ENCODE results near the gene ARSA. TPM values are rescaled to one million over a fixed set of nuclear protein-coding genes. Genes with fewer than 3 reads are reported as not detected.

Gene ARSA
- total and polyA plus RNA-seq, 2 donors (not counting 3 experiments of a cell fraction or from before 2014, with no cell fraction given) = 22.3 to 33.6 TPM

GRCh38 chr22:50621948-50622722 lies 5.8 kb downstream of the ARSA start:
- CTCF ChIA-PET = interaction anchor here (1.4 to 2.3 kb wide), 12 partner anchors 11 to 381 kb away, joined by 4 to 91 read pairs (median 14); partner anchors contain the start of genes CHKB, CPT1B and SCO2
- peaks cover 14% of the 10 kb centered on the region for H3K4me1 ChIP-seq (ENCODE audit: control insufficient read depth, extremely low read depth, insufficient read depth, low read length)
- TF ChIP-seq GATA2 (IDR thresholded peaks at IDR 0.05; ENCODE audit: insufficient read depth, insufficient read length, low read depth, low read length) (no peak), MAX (IDR thresholded peaks at IDR 0.05; ENCODE audit: insufficient read depth, insufficient read length) (no peak), POLR2A (IDR thresholded peaks at IDR 0.05; ENCODE audit: low read depth, low read length) (no peak), FOS (IDR thresholded peaks at IDR 0.05; ENCODE audit: borderline replicate concordance, insufficient read depth, low read length) (no peak), POLR2AphosphoS5 (IDR thresholded peaks at IDR 0.05; ENCODE audit: insufficient read depth, low read depth, low read length) (no peak), MYC (IDR thresholded peaks at IDR 0.05; ENCODE audit: low read depth, low read length) (no peak), CTCF (IDR thresholded peaks at IDR 0.05; ENCODE audit: extremely low read depth in 1 of 2, insufficient read depth in 1 of 2, low read depth in 1 of 2, low read length in 2 of 2) (no peak), EZH2 (IDR thresholded peaks at IDR 0.05; ENCODE audit: borderline replicate concordance, low read depth, low read length, severe bottlenecking) (no peak)
- H4K20me1 ChIP-seq (replicated peaks; ENCODE audit: control insufficient read depth, extremely low read depth, insufficient read depth, low read length) = no peaks in the 10 kb centered on the region
- H3K27me3 ChIP-seq (ENCODE audit: control insufficient read depth in 2 of 2, insufficient read depth in 2 of 2, low read length in 2 of 2) = no peaks in the 10 kb centered on the region
- H2AFZ ChIP-seq (ENCODE audit: low read depth, low read length) = no peak overlapping the region
- BruUV-seq (replicated peaks) = no TSS peak
- H3K4me2 ChIP-seq (ENCODE audit: insufficient read depth, low read length) = peak overlapping the region; percentile 32
- H3K27ac ChIP-seq (ENCODE audit: insufficient read depth, low read depth, low read length) = no peak overlapping the region
- H3K79me2 ChIP-seq (ENCODE audit: control insufficient read depth, insufficient read depth, low read length) = no peaks in the 10 kb centered on the region
- no peak overlapping the region for H3K4me3 ChIP-seq (replicated peaks in 1 of 3; ENCODE audit: insufficient read depth in 1 of 3, low read depth in 1 of 3, low read length in 3 of 3)
- DNase-seq (ENCODE audit: low read depth, low spot score) (no peak), FAIRE-seq (no peak)
- POLR2A ChIA-PET = no interaction called here
- no peak overlapping the region for H3K9ac ChIP-seq (replicated peaks; ENCODE audit: extremely low read depth, insufficient read depth, low read length)
- intact Hi-C loops (cut with micrococcal nuclease) (loop anchor here (2.0 kb wide), 1 partner anchor 51 kb away; the partner anchor contains the start of gene SHANK3), dilution Hi-C loops (cut with MboI; ENCODE audit: extremely low pct_ligation_motif_present, low sequenced_read_pairs) (no loop called here)
- H3K9me3 ChIP-seq (replicated peaks; ENCODE audit: control insufficient read depth, insufficient read depth, low read length) = no peaks in the 10 kb centered on the region
- no peaks in the 10 kb centered on the region for H3K36me3 ChIP-seq (ENCODE audit: control insufficient read depth in 2 of 2, extremely low read depth in 1 of 2, insufficient read depth in 2 of 2, low read length in 2 of 2)
- H3K9me1 ChIP-seq (replicated peaks; ENCODE audit: control insufficient read depth, extremely low read depth, insufficient read depth, low read length) = no peaks in the 10 kb centered on the region
